SJCRH30 (cell line): ENCODE results near the gene VGLL2. TPM values are rescaled to one million over a fixed set of nuclear protein-coding genes. Genes with fewer than 3 reads are reported as not detected.

Experiments
- DNase-seq, 2 experiments: peaks; one replicate each; pipeline ENCODE4 v3.0.0-alpha.2; 2015 to 2020
- H3K27ac ChIP-seq: fragments of 250-450 bp; sonication (Bioruptor Pico); 2 replicates; pipeline ENCODE4 v1.5.1; 2020; ENCODE audit warnings: mild to moderate bottlenecking, moderate library complexity
- H3K27me3 ChIP-seq: fragments of 250-450 bp; sonication (Bioruptor Pico); 2 replicates; pipeline ENCODE4 v1.5.1; 2020; ENCODE audit warnings: mild to moderate bottlenecking, moderate library complexity
- H3K36me3 ChIP-seq: fragments of 250-450 bp; sonication (Bioruptor Pico); 2 replicates; pipeline ENCODE4 v1.5.1; 2020; ENCODE audit warnings: mild to moderate bottlenecking, moderate library complexity
- H3K4me1 ChIP-seq: fragments of 250-450 bp; sonication (Bioruptor Pico); 2 replicates; pipeline ENCODE4 v1.5.1; 2020; ENCODE audit warnings: mild to moderate bottlenecking, moderate library complexity
- H3K4me3 ChIP-seq: fragments of 250-450 bp; sonication (Bioruptor Pico); 2 replicates; pipeline ENCODE4 v1.5.1; 2020; ENCODE audit warnings: mild to moderate bottlenecking, moderate library complexity
- H3K9me3 ChIP-seq: fragments of 250-450 bp; sonication (Bioruptor Pico); replicated peaks from 2 replicates; pipeline ENCODE4 v1.5.1; 2020; ENCODE audit warnings: mild to moderate bottlenecking, moderate library complexity
- total RNA-seq: library from RNA; depleted of rRNA; stranded (reverse); fragments of >200 nt; shearing (Covaris generic); gene quantifications from 2 replicates; pipeline ENCODE4 v1.2.3, GENCODE V29; 2014

VGLL2 gene
- total RNA-seq, 1 experiment from 2014 or later = 7.0 TPM

GRCh38 chr6:117275711-117276110, 10.4 kb downstream of the VGLL2 start:
- H3K9me3 ChIP-seq = no peaks in the 10 kb centered on the region
- H3K27ac ChIP-seq = no peak overlapping the region
- peaks cover 15% of the 10 kb centered on the region for H3K4me1 ChIP-seq
- no peaks in the 10 kb centered on the region for H3K27me3 ChIP-seq
- H3K4me3 ChIP-seq = no peak overlapping the region
- no peaks in the 10 kb centered on the region for H3K36me3 ChIP-seq
- no peak for DNase-seq

- no peaks in the 10 kb centered on the region for H3K27me3 ChIP-seq
Measured at GRCh38 chr6:117276778-117277316, 11.5 kb downstream of the VGLL2 start.

GRCh38 chr6:117280922-117281321, 15.6 kb downstream of the VGLL2 start:
- Histone ChIP-seq H3K9me3 (no peaks in the 10 kb centered on the region), H3K4me1 (no peaks in the 10 kb centered on the region), H3K36me3 (no peaks in the 10 kb centered on the region), H3K4me3 (no peak overlapping the region), H3K27me3 (no peaks in the 10 kb centered on the region), H3K27ac (no peak overlapping the region)
- DNase-seq = peak in 1 of 2 experiments; percentile 32

More at GRCh38 chr6:117276778-117277316, 11.5 kb downstream of the VGLL2 start:
- no peak for DNase-seq
- peaks cover 15% of the 10 kb centered on the region for H3K4me1 ChIP-seq
- H3K4me3 ChIP-seq = no peak overlapping the region
- H3K36me3 ChIP-seq = no peaks in the 10 kb centered on the region
- H3K27ac ChIP-seq = no peak overlapping the region
- no peaks in the 10 kb centered on the region for H3K9me3 ChIP-seq

- H3K4me1 ChIP-seq = peaks cover 9% of the 10 kb centered on the region
- H3K36me3 ChIP-seq = no peaks in the 10 kb centered on the region
- H3K9me3 ChIP-seq = no peaks in the 10 kb centered on the region
- H3K27me3 ChIP-seq = no peaks in the 10 kb centered on the region
- no peak overlapping the region for H3K4me3 ChIP-seq
- H3K27ac ChIP-seq = no peak overlapping the region
- DNase-seq = peak in 1 of 2 experiments; percentile 28
Measured at GRCh38 chr6:117288083-117288715, 22.8 kb downstream of the VGLL2 start.

GRCh38 chr6:117290173-117290846, 25.0 kb downstream of the VGLL2 start:
- no peaks in the 10 kb centered on the region for H3K9me3 ChIP-seq

GRCh38 chr6:117298941-117299340, 33.6 kb downstream of the VGLL2 start:
- H3K36me3 ChIP-seq = no peaks in the 10 kb centered on the region
- no peak for DNase-seq
- no peaks in the 10 kb centered on the region for H3K27me3 ChIP-seq
- no peak overlapping the region for H3K4me3 ChIP-seq
- no peak overlapping the region for H3K27ac ChIP-seq
- H3K9me3 ChIP-seq = no peaks in the 10 kb centered on the region
- no peaks in the 10 kb centered on the region for H3K4me1 ChIP-seq

More at GRCh38 chr6:117290173-117290846, 25.0 kb downstream of the VGLL2 start:
- no peak overlapping the region for H3K4me3 ChIP-seq
- H3K4me1 ChIP-seq = peaks cover 9% of the 10 kb centered on the region
- no peaks in the 10 kb centered on the region for H3K27me3 ChIP-seq
- no peaks in the 10 kb centered on the region for H3K36me3 ChIP-seq
- DNase-seq = peak in 1 of 2 experiments; percentile 41
- no peak overlapping the region for H3K27ac ChIP-seq

GRCh38 chr6:117303323-117303722, 38.0 kb downstream of the VGLL2 start:
- no peaks in the 10 kb centered on the region for H3K9me3 ChIP-seq
- no peaks in the 10 kb centered on the region for H3K27me3 ChIP-seq
- DNase-seq = no peak
- no peaks in the 10 kb centered on the region for H3K36me3 ChIP-seq
- no peaks in the 10 kb centered on the region for H3K4me1 ChIP-seq
- no peak overlapping the region for H3K4me3 ChIP-seq
- H3K27ac ChIP-seq = no peak overlapping the region

- H3K27me3 ChIP-seq = no peaks in the 10 kb centered on the region
- no peak overlapping the region for H3K4me3 ChIP-seq
- no peak overlapping the region for H3K27ac ChIP-seq
- H3K9me3 ChIP-seq = no peaks in the 10 kb centered on the region
- no peak for DNase-seq
- H3K4me1 ChIP-seq = no peaks in the 10 kb centered on the region
- H3K36me3 ChIP-seq = no peaks in the 10 kb centered on the region
Measured at GRCh38 chr6:117304446-117304845, 39.1 kb downstream of the VGLL2 start.

- Histone ChIP-seq H3K4me3 (no peak overlapping the region), H3K27ac (no peak overlapping the region), H3K36me3 (no peaks in the 10 kb centered on the region), H3K27me3 (no peaks in the 10 kb centered on the region), H3K4me1 (no peaks in the 10 kb centered on the region), H3K9me3 (no peaks in the 10 kb centered on the region)
- no peak for DNase-seq
Measured at GRCh38 chr6:117306227-117306790, 41.0 kb downstream of the VGLL2 start.

GRCh38 chr6:117307655-117308054, 42.3 kb downstream of the VGLL2 start:
- Histone ChIP-seq H3K4me3 (no peak overlapping the region), H3K27ac (no peak overlapping the region), H3K27me3 (no peaks in the 10 kb centered on the region), H3K36me3 (no peaks in the 10 kb centered on the region), H3K9me3 (no peaks in the 10 kb centered on the region; the same call in 1 of the 2 replicates), H3K4me1 (no peaks in the 10 kb centered on the region)
- DNase-seq = no peak

- Histone ChIP-seq H3K4me1 (no peaks in the 10 kb centered on the region), H3K27me3 (no peaks in the 10 kb centered on the region), H3K9me3 (no peaks in the 10 kb centered on the region; the same call in 1 of the 2 replicates), H3K4me3 (no peak overlapping the region), H3K36me3 (no peaks in the 10 kb centered on the region), H3K27ac (no peak overlapping the region)
- DNase-seq = no peak
Measured at GRCh38 chr6:117309069-117309468, 43.7 kb downstream of the VGLL2 start.

- Histone ChIP-seq H3K27ac (no peak overlapping the region), H3K9me3 (no peaks in the 10 kb centered on the region; the same call in 1 of the 2 replicates), H3K27me3 (no peaks in the 10 kb centered on the region), H3K4me3 (no peak overlapping the region), H3K4me1 (no peaks in the 10 kb centered on the region), H3K36me3 (no peaks in the 10 kb centered on the region)
- DNase-seq = no peak
Measured at GRCh38 chr6:117309611-117310010, 44.3 kb downstream of the VGLL2 start.

- Histone ChIP-seq H3K9me3 (no peaks in the 10 kb centered on the region; the same call in 1 of the 2 replicates), H3K4me3 (no peak overlapping the region), H3K27me3 (no peaks in the 10 kb centered on the region), H3K36me3 (no peaks in the 10 kb centered on the region), H3K4me1 (no peaks in the 10 kb centered on the region), H3K27ac (no peak overlapping the region)
- DNase-seq = no peak
Measured at GRCh38 chr6:117311310-117311709, 46.0 kb downstream of the VGLL2 start.

- no peak overlapping the region for H3K27ac ChIP-seq
- H3K27me3 ChIP-seq = no peaks in the 10 kb centered on the region
- DNase-seq = no peak
- no peaks in the 10 kb centered on the region; the same call in 1 of the 2 replicates for H3K9me3 ChIP-seq
- no peaks in the 10 kb centered on the region for H3K36me3 ChIP-seq
- no peaks in the 10 kb centered on the region for H3K4me1 ChIP-seq
- H3K4me3 ChIP-seq = no peak overlapping the region
Measured at GRCh38 chr6:117311726-117312125, 46.4 kb downstream of the VGLL2 start.

GRCh38 chr6:117317261-117317660, 51.9 kb downstream of the VGLL2 start:
- H3K27me3 ChIP-seq = no peaks in the 10 kb centered on the region
- no peak overlapping the region for H3K27ac ChIP-seq
- H3K36me3 ChIP-seq = no peaks in the 10 kb centered on the region
- DNase-seq = peak in 1 of 2 experiments; percentile 70
- H3K4me3 ChIP-seq = no peak overlapping the region
- H3K9me3 ChIP-seq = no peaks in the 10 kb centered on the region; the same call in 1 of the 2 replicates
- H3K4me1 ChIP-seq = no peaks in the 10 kb centered on the region
